Breast epithelium (tissue), 4 donors: ENCODE data around the gene P2RX2. TPM values are rescaled to one million over a fixed set of nuclear protein-coding genes. Genes with fewer than 3 reads are reported as not detected.

ENCODE experiments used
- DNase-seq, 2 donors: peaks; one replicate each; pipeline ENCODE4 v3.0.0-alpha.2; 2019; ENCODE audit warnings: low spot score in 2 of 2
- H3K27ac ChIP-seq, 2 donors: fragments of 200-600 bp; sonication (generic) in 1 of 2; one replicate each; pipeline ENCODE4 v1.5.1; 2016 to 2019; ENCODE audit warnings: mild to moderate bottlenecking in 1 of 2
- H3K27me3 ChIP-seq, 2 donors: fragments of 200-600 bp; sonication (generic) in 1 of 2; one replicate each; pipeline versions ENCODE4 v1.5.1 to v1.6.0; 2017 to 2019; ENCODE audit warnings: control low read depth in 1 of 2, mild to moderate bottlenecking in 1 of 2
- H3K36me3 ChIP-seq: fragments of 200-600 bp; one replicate; pipeline ENCODE4 v1.5.1; 2019
- H3K4me1 ChIP-seq, 2 donors: fragments of 200-600 bp; sonication (generic); one replicate each; pipeline ENCODE4 v1.5.1; 2016 to 2019; ENCODE audit warnings: control low read depth in 1 of 2
- H3K4me3 ChIP-seq, 3 donors: fragments of 200-600 bp; sonication (generic); 1 replicate in 2 of 3; 2 replicates in 1 of 3; pipeline ENCODE4 v1.5.1; 2016 to 2019; ENCODE audit warnings: mild to moderate bottlenecking in 3 of 3, moderate library complexity in 2 of 3
- H3K9me3 ChIP-seq, 2 donors: fragments of 200-600 bp; sonication (generic) in 1 of 2; one replicate each; pipeline ENCODE4 v1.5.1; 2016 to 2019; ENCODE audit warnings: control low read depth in 1 of 2
- POLR2A ChIP-seq: fragments of 450-650 bp; IDR thresholded peaks from one replicate; pipeline ENCODE4 v1.6.1; 2016; ENCODE audit warnings: antibody characterized with exemption, mild to moderate bottlenecking, moderate library complexity
- POLR2AphosphoS5 ChIP-seq, 3 donors: sonication (generic); formaldehyde crosslinking; IDR thresholded peaks; one replicate each; pipeline ENCODE4 v1.6.1; 2017; ENCODE audit warnings: antibody characterized with exemption in 3 of 3
- intact Hi-C: fragments of 100-400 bp; cut with DNase I; formaldehyde crosslinking; loops from one replicate; pipeline ENCODE4 v1.15.1; 2023; ENCODE audit warnings: low total_unique reads
- total RNA-seq, 3 donors: library from RNA; depleted of rRNA; stranded (reverse); fragments of >200 nt; gene quantifications; one replicate each; pipeline ENCODE4 v1.1.0, GENCODE V29; 2016
- TF ChIP-seq, protein P1 (sequence below), 3 donors: fragments of 450-650 bp; IDR thresholded peaks; one replicate each; pipeline ENCODE4 v1.5.1; 2016 to 2017; ENCODE audit warnings: antibody characterized with exemption in 3 of 3, mild to moderate bottlenecking in 3 of 3, moderate library complexity in 3 of 3

The P2RX2 gene
- total RNA-seq, 3 donors from 2014 or later = 0.29 to 0.48 TPM; not detected in 1

DNA sequence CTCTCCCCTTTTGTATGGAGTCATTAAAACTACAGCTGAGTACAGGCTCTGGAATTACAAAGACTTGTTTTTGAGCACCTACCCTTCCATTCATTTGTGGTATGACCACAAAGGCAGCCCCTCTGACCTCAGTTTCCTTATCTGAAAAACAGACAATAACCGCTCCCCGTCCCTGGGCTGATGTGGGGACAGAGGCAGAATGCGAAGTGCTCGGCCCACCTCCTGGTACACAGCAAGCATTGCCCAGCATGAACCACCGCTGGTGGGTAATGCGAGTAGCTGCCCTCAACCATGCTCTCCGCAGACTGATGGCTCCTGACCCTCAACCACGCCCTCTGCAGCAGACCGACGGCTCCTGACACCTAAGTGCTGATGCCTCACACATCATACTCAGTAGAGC lies 22.4 kb downstream of the P2RX2 start:
- peaks cover 23% of the 10 kb centered on the region for H3K36me3 ChIP-seq
- TF ChIP-seq POLR2A (no peak), POLR2AphosphoS5 (IDR thresholded peaks at IDR 0.05) (no peak)
- TF ChIP-seq, protein P1, sequence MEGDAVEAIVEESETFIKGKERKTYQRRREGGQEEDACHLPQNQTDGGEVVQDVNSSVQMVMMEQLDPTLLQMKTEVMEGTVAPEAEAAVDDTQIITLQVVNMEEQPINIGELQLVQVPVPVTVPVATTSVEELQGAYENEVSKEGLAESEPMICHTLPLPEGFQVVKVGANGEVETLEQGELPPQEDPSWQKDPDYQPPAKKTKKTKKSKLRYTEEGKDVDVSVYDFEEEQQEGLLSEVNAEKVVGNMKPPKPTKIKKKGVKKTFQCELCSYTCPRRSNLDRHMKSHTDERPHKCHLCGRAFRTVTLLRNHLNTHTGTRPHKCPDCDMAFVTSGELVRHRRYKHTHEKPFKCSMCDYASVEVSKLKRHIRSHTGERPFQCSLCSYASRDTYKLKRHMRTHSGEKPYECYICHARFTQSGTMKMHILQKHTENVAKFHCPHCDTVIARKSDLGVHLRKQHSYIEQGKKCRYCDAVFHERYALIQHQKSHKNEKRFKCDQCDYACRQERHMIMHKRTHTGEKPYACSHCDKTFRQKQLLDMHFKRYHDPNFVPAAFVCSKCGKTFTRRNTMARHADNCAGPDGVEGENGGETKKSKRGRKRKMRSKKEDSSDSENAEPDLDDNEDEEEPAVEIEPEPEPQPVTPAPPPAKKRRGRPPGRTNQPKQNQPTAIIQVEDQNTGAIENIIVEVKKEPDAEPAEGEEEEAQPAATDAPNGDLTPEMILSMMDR (IDR thresholded peaks at IDR 0.05) = no peak
- H3K4me1 ChIP-seq = no peaks in the 10 kb centered on the region
- no peaks in the 10 kb centered on the region for H3K27me3 ChIP-seq
- H3K27ac ChIP-seq = no peak overlapping the region
- DNase-seq = no peak
- H3K4me3 ChIP-seq = no peak overlapping the region
- H3K9me3 ChIP-seq = no peaks in the 10 kb centered on the region
- intact Hi-C loops = loop anchor here (5.0 kb wide), 1 partner anchor 569 kb away; no protein-coding TSS in a partner anchor

DNA sequence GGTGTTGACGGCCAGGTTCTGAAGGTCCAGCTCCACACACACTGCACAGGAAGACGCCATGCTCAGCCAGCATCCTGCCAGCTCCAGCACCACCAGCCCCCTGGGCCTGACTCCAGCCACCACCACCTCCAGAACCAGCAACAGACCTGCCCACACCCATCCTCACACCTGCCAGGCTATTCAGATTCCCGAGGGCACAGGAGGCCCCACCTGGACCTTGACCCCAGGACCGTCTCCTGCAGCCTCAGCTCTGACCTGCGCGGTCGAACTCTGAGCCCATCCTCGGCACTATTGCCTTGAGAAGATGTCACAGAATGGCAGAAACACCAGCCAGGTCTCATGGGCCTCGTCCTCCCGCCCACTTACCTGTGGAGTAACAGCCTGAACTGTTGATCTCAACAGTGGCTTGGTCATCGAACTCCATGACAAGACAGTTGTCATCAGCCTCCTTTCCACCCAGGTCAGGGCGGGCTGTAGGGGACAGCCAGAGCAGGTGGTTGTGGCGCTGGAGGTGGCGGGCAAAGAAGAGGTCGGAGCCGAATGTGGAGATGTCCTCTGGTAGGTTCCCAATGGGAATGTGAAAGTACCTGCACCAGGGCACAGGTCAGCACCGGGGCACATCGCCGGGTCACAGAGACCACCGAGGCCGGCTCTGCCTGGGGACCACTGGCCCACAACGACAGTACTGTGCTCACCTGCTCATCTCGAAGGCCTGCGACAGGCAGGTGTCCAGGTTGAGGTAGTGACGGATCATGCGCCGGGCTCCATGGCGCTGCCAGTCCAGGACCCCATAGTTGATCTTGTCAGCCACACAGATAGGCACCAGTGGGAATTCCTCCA lies 23.5 kb downstream of the P2RX2 start:
- Histone ChIP-seq H3K4me1 (no peaks in the 10 kb centered on the region), H3K9me3 (no peaks in the 10 kb centered on the region), H3K36me3 (peaks cover 23% of the 10 kb centered on the region), H3K4me3 (no peak overlapping the region), H3K27ac (no peak overlapping the region), H3K27me3 (no peaks in the 10 kb centered on the region)
- no peak for DNase-seq
- TF ChIP-seq, protein P1 (IDR thresholded peaks at IDR 0.05) = no peak
- TF ChIP-seq POLR2A (no peak), POLR2AphosphoS5 (IDR thresholded peaks at IDR 0.05) (no peak)
- intact Hi-C loops = loop anchor here (5.0 kb wide), 1 partner anchor 570 kb away; no protein-coding TSS in a partner anchor

DNA sequence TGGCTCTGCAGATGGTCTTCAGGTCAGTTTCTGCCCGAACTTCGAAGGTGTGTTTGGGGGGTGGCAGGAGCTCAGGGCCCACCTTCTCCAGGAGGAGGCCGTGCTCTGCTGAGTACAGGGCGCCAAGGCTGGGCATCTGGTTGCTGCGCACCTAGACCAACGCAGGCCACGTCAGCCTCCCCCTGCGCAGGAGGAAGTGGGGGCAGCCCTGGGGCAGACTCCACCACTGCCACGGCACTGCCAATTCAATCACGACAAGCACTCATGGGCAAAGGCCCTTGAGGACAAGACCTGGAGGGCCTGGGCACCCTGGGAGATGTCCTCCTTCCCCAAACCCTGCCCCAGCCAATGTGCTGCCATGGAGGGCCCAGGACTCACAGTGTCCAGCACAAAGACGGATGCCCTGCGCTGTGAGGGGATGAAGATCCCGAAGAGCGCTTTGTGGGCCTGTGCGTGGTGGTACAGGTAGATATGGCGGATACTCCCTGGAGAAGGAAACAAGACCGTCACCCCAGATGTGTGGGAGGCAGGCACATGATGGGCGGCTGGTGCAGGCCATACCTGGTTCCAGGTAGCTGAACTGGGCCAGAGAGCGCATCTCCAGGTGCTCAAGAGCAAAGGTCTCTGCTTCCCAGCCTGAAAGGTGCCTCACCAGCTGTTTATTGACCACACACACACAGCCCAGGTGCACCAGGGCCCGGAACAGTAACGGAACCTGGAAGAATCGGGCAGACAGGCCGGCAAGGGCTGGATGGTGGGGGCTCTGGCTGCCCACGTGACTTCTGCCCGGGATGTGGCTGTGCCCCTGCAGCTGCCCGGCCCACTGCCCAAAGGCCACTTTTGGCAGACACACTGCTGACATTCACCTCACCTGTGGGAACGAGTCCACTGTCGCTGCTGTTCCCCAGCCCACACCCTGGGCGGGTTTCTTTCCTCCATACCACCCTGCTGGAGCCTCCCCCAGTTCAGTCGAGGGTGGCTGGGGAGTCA lies 24.6 kb downstream of the P2RX2 start:
- H3K27ac ChIP-seq = no peak overlapping the region
- no peak overlapping the region for H3K4me3 ChIP-seq
- intact Hi-C loops = loop anchor here (5.0 kb wide), 1 partner anchor 571 kb away; no protein-coding TSS in a partner anchor
- TF ChIP-seq POLR2AphosphoS5 (IDR thresholded peaks at IDR 0.05) = no peak
- TF ChIP-seq, protein P1 (IDR thresholded peaks at IDR 0.05) = no peak
- no peak for TF ChIP-seq POLR2A
- DNase-seq = no peak
- peaks cover 17% of the 10 kb centered on the region for H3K36me3 ChIP-seq
- H3K27me3 ChIP-seq = no peaks in the 10 kb centered on the region
- no peaks in the 10 kb centered on the region for H3K4me1 ChIP-seq
- no peaks in the 10 kb centered on the region for H3K9me3 ChIP-seq

DNA sequence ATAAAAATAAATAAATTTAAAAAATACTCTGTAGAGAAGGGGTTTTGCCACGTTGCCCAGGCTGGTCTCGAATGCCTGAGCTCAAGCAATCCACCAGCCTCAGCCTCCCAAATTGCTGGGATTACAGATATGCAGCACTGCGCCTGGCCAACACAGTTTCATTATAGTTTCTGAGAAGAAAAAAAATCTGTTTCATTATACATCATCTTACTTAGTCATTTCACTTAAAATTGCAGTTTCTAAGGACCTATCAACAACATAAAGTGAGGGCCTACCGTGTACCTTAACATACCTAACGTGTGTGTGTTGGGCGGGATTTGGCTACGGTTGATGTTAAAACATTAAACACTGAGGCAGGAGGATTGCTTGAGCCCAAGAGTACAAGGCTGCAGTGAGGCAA lies 28.3 kb downstream of the P2RX2 start:
- TF ChIP-seq POLR2A = no peak
- TF ChIP-seq, protein P1 (IDR thresholded peaks at IDR 0.05) = no peak
- TF ChIP-seq POLR2AphosphoS5 (IDR thresholded peaks at IDR 0.05) = no peak
- no peak for DNase-seq
- intact Hi-C loops = no loop called here
- H3K9me3 ChIP-seq = no peaks in the 10 kb centered on the region
- H3K4me1 ChIP-seq = no peaks in the 10 kb centered on the region
- H3K27me3 ChIP-seq = no peaks in the 10 kb centered on the region
- no peak overlapping the region for H3K27ac ChIP-seq
- H3K36me3 ChIP-seq = peaks cover 12% of the 10 kb centered on the region
- H3K4me3 ChIP-seq = no peak overlapping the region
